Kidney (tissue), 22 donors: Measurements from ENCODE around the gene BCL2L13. TPM values are rescaled to one million over a fixed set of nuclear protein-coding genes. Genes with fewer than 3 reads are reported as not detected.
A peak's percentile ranks its signal among the peaks of the same experiment; 100 is the strongest.

Experiments used
- DNase-seq, 5 donors: peaks; one replicate each; pipeline ENCODE4 v3.0.0-alpha.2; 2013 to 2020
- FAIRE-seq: peaks from 2 replicates; lab custom pipeline; 2012; peaks lifted over from hg19 to GRCh38; lab: Jason Lieb, UNC
- H3K27ac ChIP-seq, 2 donors: one replicate each; pipeline ENCODE4 v1.7.0; 2013; ENCODE audit warnings: low read depth in 2 of 2, low read length in 2 of 2, inconsistent platforms in 1 of 2
- H3K27me3 ChIP-seq: one replicate; pipeline ENCODE4 v1.7.1; 2013; ENCODE audit warnings: low read length, inconsistent platforms; ENCODE audit not compliant: control insufficient read depth, insufficient read depth
- H3K36me3 ChIP-seq, 3 donors: one replicate each; pipeline versions ENCODE4 v1.7.0 to v1.7.1; 2013; ENCODE audit warnings: low read length in 3 of 3, control low read depth in 1 of 3, inconsistent platforms in 1 of 3; ENCODE audit not compliant: insufficient read depth in 3 of 3, control insufficient read depth in 2 of 3
- H3K4me1 ChIP-seq, 3 donors: one replicate each; pipeline versions ENCODE4 v1.7.0 to v1.7.1; 2013; ENCODE audit warnings: low read length in 3 of 3, inconsistent platforms in 1 of 3, low read depth in 1 of 3; ENCODE audit not compliant: control insufficient read depth in 2 of 3, insufficient read depth in 2 of 3
- H3K4me3 ChIP-seq, 3 donors: one replicate each; pipeline versions ENCODE4 v1.7.0 to v1.8.1; 2013; ENCODE audit warnings: low read length in 3 of 3, control low read depth in 1 of 3, inconsistent platforms in 1 of 3
- H3K9ac ChIP-seq, 3 donors: one replicate each; pipeline versions ENCODE4 v1.7.0 to v1.7.1; 2013; ENCODE audit warnings: low read length in 3 of 3, control low read depth in 1 of 3, inconsistent platforms in 1 of 3
- H3K9me3 ChIP-seq, 3 donors: one replicate each; pipeline versions ENCODE4 v1.7.0 to v1.7.1; 2013; ENCODE audit warnings: low read length in 3 of 3, control low read depth in 1 of 3, inconsistent platforms in 1 of 3; ENCODE audit not compliant: control insufficient read depth in 2 of 3, insufficient read depth in 1 of 3
- intact Hi-C: fragments of 100-400 bp; cut with DNase I; formaldehyde crosslinking; loops from one replicate; pipeline ENCODE4 v1.11.1; 2022
- long read RNA-seq, 10 donors: library from polyadenylated mRNA in 1 of 10; unstranded in 1 of 10; transcript quantifications; one replicate each; pipeline ENCODE4 v2.0.0 and lab custom pipeline, GENCODE V29; 2021 to 2026
- polyA plus RNA-seq: library from polyadenylated mRNA; stranded (reverse); fragments of 350-450 nt; fragmentation: Illumina TruSeq; extraction: RNeasy Lipid Tissue Mini Kit (QIAGEN cat#74804); gene quantifications from one replicate; pipeline ENCODE4 v1.2.3, GENCODE V29; 2014; ENCODE audit warnings: low read depth, low replicate concordance; ENCODE audit not compliant: insufficient read depth
- total RNA-seq: library from RNA; stranded (reverse); fragmentation: NEBNext Ultra II Directional; extraction: Animal tissue kit (Norgen Biotek cat#: 25700); gene quantifications from one replicate; pipeline ENCODE4 v1.2.1, GENCODE V29; 2021
- TF ChIP-seq, protein P1 (sequence below): IDR thresholded peaks from 3 replicates; pipeline ENCODE4 v1.5.1; 2012; ENCODE audit warnings: mild to moderate bottlenecking, moderate library complexity, borderline replicate concordance; ENCODE audit not compliant: insufficient read depth; ENCODE audit errors: extremely low read depth
- donor health status: control.
- donor health status: control.
- donor health status: control.
- donor health status: control.
- donor health status: control.
- donor health status: DM: yes; HTN: yes; CAD: no.
- donor health status: Normal renal cell carcinoma (clear cell type).

BCL2L13 gene
- total RNA-seq (50.5 TPM), polyA plus RNA-seq (43.8 TPM)
- long read RNA-seq, donor 1, partial matches to known transcripts = 5 of 20 reads
- long read RNA-seq, donor 1, other reads (novel, unspliced or antisense) = 15 of 20 reads
- long read RNA-seq, donor 2, full-length matches to known transcripts = 10 of 10 reads
- long read RNA-seq, donor 2, partial matches to known transcripts = 0 of 10 reads
- long read RNA-seq, donor 2, other reads (novel, unspliced or antisense) = 0 of 10 reads
- long read RNA-seq, donor 3, partial matches to known transcripts = 25 of 43 reads
- long read RNA-seq, donor 3, other reads (novel, unspliced or antisense) = 15 of 43 reads
- long read RNA-seq, donor 4, full-length matches to known transcripts = 8 of 8 reads
- long read RNA-seq, donor 4, partial matches to known transcripts = 0 of 8 reads
- long read RNA-seq, donor 4, other reads (novel, unspliced or antisense) = 0 of 8 reads
- long read RNA-seq, donor 5 = 0 reads
- long read RNA-seq, donor 6, full-length matches to known transcripts = 3 of 3 reads
- long read RNA-seq, donor 6, partial matches to known transcripts = 0 of 3 reads
- long read RNA-seq, donor 6, other reads (novel, unspliced or antisense) = 0 of 3 reads
- long read RNA-seq, donor 7, full-length matches to known transcripts = 22 of 38 reads
- long read RNA-seq, donor 7, partial matches to known transcripts = 10 of 38 reads
- long read RNA-seq, donor 7, other reads (novel, unspliced or antisense) = 6 of 38 reads
- long read RNA-seq, donor 8, partial matches to known transcripts = 47 of 57 reads
- long read RNA-seq, donor 8, other reads (novel, unspliced or antisense) = 5 of 57 reads
- long read RNA-seq, donor 9, partial matches to known transcripts = 0 of 1 reads
- long read RNA-seq, donor 9, other reads (novel, unspliced or antisense) = 0 of 1 reads
- long read RNA-seq, donor 10, full-length matches to known transcripts = 3 of 3 reads
- long read RNA-seq, donor 10, partial matches to known transcripts = 0 of 3 reads
- long read RNA-seq, donor 10, other reads (novel, unspliced or antisense) = 0 of 3 reads

DNA sequence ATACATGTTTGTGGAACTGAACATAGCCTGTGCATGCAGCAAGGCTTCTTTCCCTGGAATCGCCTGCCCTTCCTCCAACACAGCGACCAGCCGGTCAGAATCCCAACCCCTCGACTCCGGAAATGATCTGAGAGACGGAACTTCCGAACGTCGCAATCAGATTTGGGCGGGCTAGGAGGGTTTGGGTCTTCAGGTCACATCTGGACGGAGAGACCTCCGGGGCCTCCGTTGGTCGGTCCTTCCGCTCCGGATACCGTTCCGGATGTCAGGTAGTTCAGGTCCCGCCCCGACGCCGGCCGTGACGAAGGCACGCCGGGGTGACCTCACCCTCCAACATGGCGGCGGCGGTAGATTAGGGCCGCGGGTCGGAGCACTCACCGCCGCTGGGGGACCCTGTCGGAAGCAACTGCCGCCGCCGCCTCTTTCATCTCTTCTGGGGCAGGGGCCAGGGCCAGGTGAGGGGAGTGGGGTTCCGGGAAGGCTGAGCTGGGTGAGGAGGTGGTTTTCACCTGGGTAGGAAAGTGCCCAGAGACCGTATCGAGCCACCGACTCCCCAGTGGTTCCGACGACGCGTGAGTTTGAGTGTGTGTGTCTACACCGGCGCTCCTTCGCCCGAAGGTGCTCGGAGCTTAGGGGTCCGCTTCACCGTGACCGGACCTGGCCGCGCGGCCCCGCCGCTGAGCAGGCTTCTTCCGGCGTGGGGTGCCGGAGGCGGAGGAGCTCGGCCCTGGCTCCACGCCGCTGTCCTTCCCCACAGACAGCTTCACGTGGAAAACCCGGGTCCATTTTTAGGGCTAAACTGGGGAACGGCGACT, at the start of gene BCL2L13:
Gene BCL2L13, plus strand, starts transcription at position 326 of the 815 bp plus-strand sequence. CDS start 16,955 bp downstream, outside the sequence.
- DNase-seq (peak; percentile 95 to 97 (median 97)), FAIRE-seq (no peak)
- Histone ChIP-seq H3K9me3 (no peaks in the 10 kb centered on the region), H3K27ac (peak within 1 kb of the TSS; percentile 97 to 99), H3K27me3 (no peaks in the 10 kb centered on the region), H3K9ac (peak within 1 kb of the TSS; percentile 85 to 100 (median 100)), H3K4me3 (peak within 1 kb of the TSS; percentile 95 to 99 (median 95)), H3K4me1 (peaks cover 0 to 4% (median 0%) of the 10 kb centered on the region in 3 donors), H3K36me3 (no peaks in the 10 kb centered on the region)
- intact Hi-C loops = no loop called here
- TF ChIP-seq, protein P1, sequence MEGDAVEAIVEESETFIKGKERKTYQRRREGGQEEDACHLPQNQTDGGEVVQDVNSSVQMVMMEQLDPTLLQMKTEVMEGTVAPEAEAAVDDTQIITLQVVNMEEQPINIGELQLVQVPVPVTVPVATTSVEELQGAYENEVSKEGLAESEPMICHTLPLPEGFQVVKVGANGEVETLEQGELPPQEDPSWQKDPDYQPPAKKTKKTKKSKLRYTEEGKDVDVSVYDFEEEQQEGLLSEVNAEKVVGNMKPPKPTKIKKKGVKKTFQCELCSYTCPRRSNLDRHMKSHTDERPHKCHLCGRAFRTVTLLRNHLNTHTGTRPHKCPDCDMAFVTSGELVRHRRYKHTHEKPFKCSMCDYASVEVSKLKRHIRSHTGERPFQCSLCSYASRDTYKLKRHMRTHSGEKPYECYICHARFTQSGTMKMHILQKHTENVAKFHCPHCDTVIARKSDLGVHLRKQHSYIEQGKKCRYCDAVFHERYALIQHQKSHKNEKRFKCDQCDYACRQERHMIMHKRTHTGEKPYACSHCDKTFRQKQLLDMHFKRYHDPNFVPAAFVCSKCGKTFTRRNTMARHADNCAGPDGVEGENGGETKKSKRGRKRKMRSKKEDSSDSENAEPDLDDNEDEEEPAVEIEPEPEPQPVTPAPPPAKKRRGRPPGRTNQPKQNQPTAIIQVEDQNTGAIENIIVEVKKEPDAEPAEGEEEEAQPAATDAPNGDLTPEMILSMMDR = no peak

GRCh38 chr22:17589810-17590375, 48.7 kb upstream of the BCL2L13 start:
- Histone ChIP-seq H3K4me3 (no peak overlapping the region), H3K27ac (no peak overlapping the region), H3K9me3 (no peaks in the 10 kb centered on the region), H3K4me1 (no peaks in the 10 kb centered on the region), H3K9ac (no peak overlapping the region), H3K27me3 (no peaks in the 10 kb centered on the region), H3K36me3 (peaks cover 0 to 43% (median 32%) of the 10 kb centered on the region in 3 donors)
- TF ChIP-seq, protein P1 = no peak
- intact Hi-C loops = no loop called here
- DNase-seq (peak in 1 of 5 donors; percentile 43), FAIRE-seq (no peak)

- H3K4me1 ChIP-seq = no peaks in the 10 kb centered on the region
- no peak overlapping the region for H3K9ac ChIP-seq
- no peak for FAIRE-seq
- TF ChIP-seq, protein P1 = no peak
- DNase-seq = peak in 1 of 5 donors; percentile 52
- H3K36me3 ChIP-seq = peaks cover 0 to 47% (median 34%) of the 10 kb centered on the region in 3 donors
- intact Hi-C loops = no loop called here
- no peak overlapping the region for H3K4me3 ChIP-seq
- no peaks in the 10 kb centered on the region for H3K27me3 ChIP-seq
- no peak overlapping the region for H3K27ac ChIP-seq
- H3K9me3 ChIP-seq = no peaks in the 10 kb centered on the region
Measured at GRCh38 chr22:17590586-17590985, 48.0 kb upstream of the BCL2L13 start.
